ENCODE results near the gene ERCC4. TPM values are rescaled to one million over a fixed set of nuclear protein-coding genes. Genes with fewer than 3 reads are reported as not detected.

ERCC4 gene
- total RNA-seq, 3 donors from 2014 or later: 4.8 to 8.3 (median 7.9) TPM

GRCh38 chr16:13988038-13988437, 68.1 kb downstream of the ERCC4 start:
- DNase-seq (ENCODE audit: low spot score in 2 of 2): no peak
- TF ChIP-seq POLR2AphosphoS5 (IDR thresholded peaks at IDR 0.05) (no peak), POLR2A (IDR thresholded peaks at IDR 0.05) (no peak), CTCF (IDR thresholded peaks at IDR 0.05) (no peak)
- Histone ChIP-seq H3K9me3 (no peaks in the 10 kb centered on the region), H3K27ac (no peak overlapping the region), H3K36me3 (no peaks in the 10 kb centered on the region), H3K4me1 (no peaks in the 10 kb centered on the region), H3K27me3 (no peaks in the 10 kb centered on the region), H3K4me3 (no peak overlapping the region)
- intact Hi-C loops (cut with DNase I; ENCODE audit: low total_unique reads): no loop called here

GRCh38 chr16:13992322-13992721, 72.4 kb downstream of the ERCC4 start:
- no peak for TF ChIP-seq CTCF (IDR thresholded peaks at IDR 0.05)
- intact Hi-C loops (cut with DNase I; ENCODE audit: low total_unique reads): loop anchor here (10.0 kb wide), 1 partner anchor 212 kb away; no protein-coding TSS in a partner anchor
- no peaks in the 10 kb centered on the region for H3K27me3 ChIP-seq
- no peaks in the 10 kb centered on the region for H3K4me1 ChIP-seq
- H3K36me3 ChIP-seq: no peaks in the 10 kb centered on the region
- DNase-seq (ENCODE audit: low spot score in 2 of 2): no peak
- H3K27ac ChIP-seq: no peak overlapping the region
- no peak overlapping the region for H3K4me3 ChIP-seq
- no peaks in the 10 kb centered on the region for H3K9me3 ChIP-seq

- no peak for DNase-seq (ENCODE audit: low spot score in 2 of 2)
- no peak for TF ChIP-seq CTCF (IDR thresholded peaks at IDR 0.05)
- TF ChIP-seq POLR2A (IDR thresholded peaks at IDR 0.05): no peak
- TF ChIP-seq POLR2AphosphoS5 (IDR thresholded peaks at IDR 0.05): no peak
- Histone ChIP-seq H3K4me3 (no peak overlapping the region), H3K4me1 (no peaks in the 10 kb centered on the region), H3K36me3 (no peaks in the 10 kb centered on the region), H3K9me3 (no peaks in the 10 kb centered on the region), H3K27me3 (no peaks in the 10 kb centered on the region), H3K27ac (no peak overlapping the region)
- intact Hi-C loops (cut with DNase I; ENCODE audit: low total_unique reads): loop anchor here (10.0 kb wide), 1 partner anchor 212 kb away; no protein-coding TSS in a partner anchor
Measured at GRCh38 chr16:13992976-13993375, 73.0 kb downstream of the ERCC4 start.

- Histone ChIP-seq H3K27ac (no peak overlapping the region), H3K27me3 (no peaks in the 10 kb centered on the region), H3K9me3 (no peaks in the 10 kb centered on the region), H3K4me3 (no peak overlapping the region), H3K36me3 (no peaks in the 10 kb centered on the region), H3K4me1 (no peaks in the 10 kb centered on the region)
- TF ChIP-seq CTCF (IDR thresholded peaks at IDR 0.05): no peak
- no peak for TF ChIP-seq POLR2AphosphoS5 (IDR thresholded peaks at IDR 0.05)
- no peak for TF ChIP-seq POLR2A (IDR thresholded peaks at IDR 0.05)
- intact Hi-C loops (cut with DNase I; ENCODE audit: low total_unique reads): loop anchor here (10.0 kb wide), 1 partner anchor 210 kb away; no protein-coding TSS in a partner anchor
- no peak for DNase-seq (ENCODE audit: low spot score in 2 of 2)
Measured at GRCh38 chr16:13994239-13995106, 74.5 kb downstream of the ERCC4 start.

- intact Hi-C loops (cut with DNase I; ENCODE audit: low total_unique reads): loop anchor here (10.0 kb wide), 1 partner anchor 210 kb away; no protein-coding TSS in a partner anchor
- DNase-seq (ENCODE audit: low spot score in 2 of 2): no peak
- Histone ChIP-seq H3K4me3 (no peak overlapping the region), H3K9me3 (no peaks in the 10 kb centered on the region), H3K27me3 (no peaks in the 10 kb centered on the region), H3K4me1 (no peaks in the 10 kb centered on the region), H3K36me3 (no peaks in the 10 kb centered on the region), H3K27ac (no peak overlapping the region)
- no peak for TF ChIP-seq POLR2A (IDR thresholded peaks at IDR 0.05)
Measured at GRCh38 chr16:13995194-13995593, 75.2 kb downstream of the ERCC4 start.
